HL-60 (cell line): ENCODE results near the gene SMIM14.
"Not testable (repeated sequence)": the region's sequence is repeated elsewhere in the genome, so short reads cannot be mapped to it uniquely, and the experiment has no call there.

Experiments
- DNase-seq, 2 experiments: peaks; one replicate each; pipeline ENCODE4 v3.0.0-alpha.2; 2010 to 2020; ENCODE audit warnings: low read depth in 1 of 2, low spot score in 1 of 2
- H3K27ac ChIP-seq: fragments of 250-450 bp; sonication (Bioruptor Pico); replicated peaks from 2 replicates; pipeline ENCODE4 v1.5.1; 2020; ENCODE audit warnings: mild to moderate bottlenecking, moderate library complexity
- H3K27me3 ChIP-seq: fragments of 250-450 bp; sonication (Bioruptor Pico); 2 replicates; pipeline ENCODE4 v1.5.1; 2021; ENCODE audit warnings: mild to moderate bottlenecking, moderate library complexity; ENCODE audit not compliant: insufficient read depth, poor library complexity, severe bottlenecking
- H3K4me3 ChIP-seq: replicated peaks from 2 replicates; pipeline ENCODE4 v1.5.1; 2011; ENCODE audit warnings: mild to moderate bottlenecking, control low read depth, low read length; ENCODE audit not compliant: insufficient read depth
- CTCF ChIP-seq: IDR thresholded peaks from one replicate; pipeline ENCODE4 v1.5.1; 2011; ENCODE audit warnings: low read length, control low read depth, inconsistent platforms; ENCODE audit not compliant: insufficient read depth
- GABPA ChIP-seq: IDR thresholded peaks from 2 replicates; pipeline ENCODE4 v1.6.1; 2012; ENCODE audit warnings: low read depth
- POLR2AphosphoS5 ChIP-seq: IDR thresholded peaks from 2 replicates; pipeline ENCODE4 v1.6.1; 2012; ENCODE audit warnings: low read depth
- REST ChIP-seq: IDR thresholded peaks from 2 replicates; pipeline ENCODE4 v1.6.1; 2012; ENCODE audit warnings: low read depth; ENCODE audit not compliant: insufficient replicate concordance
- SPI1 ChIP-seq: IDR thresholded peaks from 2 replicates; pipeline ENCODE4 v1.6.1; 2012; ENCODE audit warnings: low read depth, mild to moderate bottlenecking, borderline replicate concordance

The SMIM14 gene

GRCh38 chr4:39510348-39510929, 128.2 kb downstream of the SMIM14 start:
- no peak overlapping the region for H3K4me3 ChIP-seq
- H3K27ac ChIP-seq: no peak overlapping the region
- TF ChIP-seq SPI1: no peak
- TF ChIP-seq REST: no peak
- TF ChIP-seq POLR2AphosphoS5: no peak
- no peak for TF ChIP-seq CTCF
- TF ChIP-seq GABPA: no peak
- H3K27me3 ChIP-seq: no peaks in the 10 kb centered on the region
- no peak for DNase-seq

DNA sequence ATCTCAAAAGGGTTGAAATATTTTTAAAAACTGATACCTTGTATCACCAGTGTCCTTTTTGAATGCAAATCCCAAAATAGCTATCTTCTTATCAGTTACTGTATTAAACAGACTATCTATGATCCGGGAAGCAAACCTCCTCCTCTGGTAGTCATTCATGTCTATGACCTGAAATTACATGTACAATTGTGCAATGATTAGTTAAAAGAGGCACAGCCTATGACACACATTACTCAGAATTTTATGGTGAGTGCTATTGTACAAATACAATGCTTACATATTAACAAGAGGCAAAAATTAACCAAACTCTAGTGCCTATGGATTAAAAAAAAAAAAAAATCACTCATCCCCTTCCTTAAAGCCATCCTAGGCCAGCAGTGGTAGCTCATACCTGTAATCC, 133.1 kb downstream of the SMIM14 start:
- TF ChIP-seq GABPA (no peak), CTCF (no peak), POLR2AphosphoS5 (no peak), REST (no peak), SPI1 (no peak)
- Histone ChIP-seq H3K27me3 (no peaks in the 10 kb centered on the region), H3K4me3 (no peak overlapping the region), H3K27ac (no peak overlapping the region)
- DNase-seq: no peak

DNA sequence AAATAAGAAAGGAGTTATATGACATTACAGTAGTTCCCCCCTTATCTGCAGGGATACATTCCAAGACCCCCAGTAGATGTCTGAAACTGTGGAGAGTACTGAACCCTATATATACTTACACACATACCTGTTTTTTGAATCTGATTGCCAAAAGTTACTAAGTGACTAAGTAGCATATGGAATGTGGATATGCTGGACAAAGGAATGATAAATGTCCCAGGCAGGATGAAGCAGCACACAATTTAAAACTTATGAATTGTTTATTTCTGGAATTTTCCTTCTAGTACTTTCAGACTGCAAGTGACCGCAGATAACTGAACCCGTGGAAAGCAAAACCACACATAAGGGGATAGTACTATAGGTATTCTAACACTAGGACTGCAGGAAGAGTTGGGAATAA, 134.1 kb downstream of the SMIM14 start:
- TF ChIP-seq CTCF (no peak), GABPA (no peak), REST (no peak), POLR2AphosphoS5 (no peak), SPI1 (no peak)

DNA sequence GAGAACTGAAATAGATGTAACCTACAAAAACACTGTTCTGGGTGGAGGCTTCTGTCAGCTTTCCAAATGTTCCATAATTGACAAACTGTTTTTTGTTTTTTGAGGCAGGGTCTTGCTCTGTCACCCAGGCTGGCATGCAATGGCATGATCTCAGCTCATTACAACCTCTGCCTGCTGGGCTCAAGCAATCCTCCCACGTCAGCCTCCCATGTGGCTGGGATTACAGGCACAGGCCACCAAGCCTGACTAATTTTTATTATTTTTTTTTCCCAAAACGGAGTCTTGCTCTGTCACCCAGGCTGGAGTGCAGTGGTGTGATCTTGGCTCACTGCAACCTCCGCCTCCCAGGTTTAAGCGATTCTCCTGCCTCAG, 136.0 kb downstream of the SMIM14 start:
- H3K4me3 ChIP-seq, H3K27ac ChIP-seq, DNase-seq, H3K27me3 ChIP-seq: not testable (repeated sequence)

More for the DNA sequence above, 134.1 kb downstream of the SMIM14 start:
- H3K27ac ChIP-seq: no peak overlapping the region
- H3K27me3 ChIP-seq: no peaks in the 10 kb centered on the region
- no peak overlapping the region for H3K4me3 ChIP-seq
- no peak for DNase-seq
